Measurements from ENCODE around the gene CCDC12. TPM values are rescaled to one million over a fixed set of nuclear protein-coding genes. Genes with fewer than 3 reads are reported as not detected.

CCDC12 gene
- total RNA-seq, 1 donor from 2014 or later, result 71.5 TPM

- intact Hi-C loops (cut with micrococcal nuclease), result no loop called here
Measured at GRCh38 chr3:46910166-46910760, 66.3 kb downstream of the CCDC12 start.

- intact Hi-C loops (cut with micrococcal nuclease), result loop anchor here (1.0 to 5.0 kb wide), 2 partner anchors 43 to 88 kb away; no protein-coding TSS in a partner anchor
Measured at GRCh38 chr3:46909535-46910161, 66.9 kb downstream of the CCDC12 start.

GRCh38 chr3:46908986-46909534 lies 67.5 kb downstream of the CCDC12 start:
- intact Hi-C loops (cut with micrococcal nuclease), result loop anchor here (1.0 to 5.0 kb wide), 2 partner anchors 43 to 88 kb away; no protein-coding TSS in a partner anchor

- intact Hi-C loops (cut with micrococcal nuclease), result loop anchor here (5.0 kb wide), 1 partner anchor 89 kb away; no protein-coding TSS in a partner anchor
Measured at GRCh38 chr3:46908294-46908985, 68.1 kb downstream of the CCDC12 start.

GRCh38 chr3:46907960-46908293 lies 68.6 kb downstream of the CCDC12 start:
- intact Hi-C loops (cut with micrococcal nuclease), result loop anchor here (5.0 kb wide), 1 partner anchor 89 kb away; no protein-coding TSS in a partner anchor

- intact Hi-C loops (cut with micrococcal nuclease), result loop anchor here (5.0 kb wide), 1 partner anchor 90 kb away; no protein-coding TSS in a partner anchor
Measured at GRCh38 chr3:46907271-46907670, 69.3 kb downstream of the CCDC12 start.

- intact Hi-C loops (cut with micrococcal nuclease), result loop anchor here (5.0 kb wide), 1 partner anchor 91 kb away; no protein-coding TSS in a partner anchor
Measured at GRCh38 chr3:46906471-46907058, 70.0 kb downstream of the CCDC12 start.

GRCh38 chr3:46905661-46906451 lies 70.7 kb downstream of the CCDC12 start:
- intact Hi-C loops (cut with micrococcal nuclease), result loop anchor here (5.0 kb wide), 1 partner anchor 91 kb away; no protein-coding TSS in a partner anchor

- intact Hi-C loops (cut with micrococcal nuclease), result loop anchor here (5.0 kb wide), 1 partner anchor 92 kb away; no protein-coding TSS in a partner anchor
Measured at GRCh38 chr3:46905213-46905560, 71.4 kb downstream of the CCDC12 start.

- intact Hi-C loops (cut with micrococcal nuclease), result loop anchor here (5.0 kb wide), 1 partner anchor 93 kb away; no protein-coding TSS in a partner anchor
Measured at GRCh38 chr3:46904303-46905212, 72.0 kb downstream of the CCDC12 start.

GRCh38 chr3:46903341-46904302 lies 72.9 kb downstream of the CCDC12 start:
- intact Hi-C loops (cut with micrococcal nuclease), result no loop called here

GRCh38 chr3:46902188-46902631 lies 74.3 kb downstream of the CCDC12 start:
- intact Hi-C loops (cut with micrococcal nuclease), result no loop called here

- intact Hi-C loops (cut with micrococcal nuclease), result no loop called here
Measured at GRCh38 chr3:46901591-46902187, 74.9 kb downstream of the CCDC12 start.

- intact Hi-C loops (cut with micrococcal nuclease), result no loop called here
Measured at GRCh38 chr3:46901061-46901460, 75.5 kb downstream of the CCDC12 start.

- intact Hi-C loops (cut with micrococcal nuclease), result no loop called here
Measured at GRCh38 chr3:46900356-46900755, 76.2 kb downstream of the CCDC12 start.

GRCh38 chr3:46900007-46900292 lies 76.6 kb downstream of the CCDC12 start:
- intact Hi-C loops (cut with micrococcal nuclease), result no loop called here

- intact Hi-C loops (cut with micrococcal nuclease), result no loop called here
Measured at GRCh38 chr3:46899151-46900006, 77.2 kb downstream of the CCDC12 start.

Measured in T-helper 2 cell treated with Interferon-gamma antibody and Interleukin-4, amounts not matched to agents 100 ng/mL and 5 ng/mL, for 36 hours (primary cell).